SK-N-SH treated with all-trans-retinoic acid at 6 μM for 48 hours (cell line): ENCODE data around the gene DNAH7.

Experiments
- BACH2 ChIP-seq: fragments of 250-450 bp; sonication (Bioruptor Pico); IDR thresholded peaks from 2 replicates; pipeline ENCODE4 v1.9.0; 2021; ENCODE audit warnings: mild to moderate bottlenecking, borderline replicate concordance
- ZFP3 ChIP-seq: fragments of 250-450 bp; sonication (Bioruptor Pico); IDR thresholded peaks from 2 replicates; pipeline ENCODE4 v1.5.0; 2020; ENCODE audit warnings: mild to moderate bottlenecking, moderate library complexity

DNA sequence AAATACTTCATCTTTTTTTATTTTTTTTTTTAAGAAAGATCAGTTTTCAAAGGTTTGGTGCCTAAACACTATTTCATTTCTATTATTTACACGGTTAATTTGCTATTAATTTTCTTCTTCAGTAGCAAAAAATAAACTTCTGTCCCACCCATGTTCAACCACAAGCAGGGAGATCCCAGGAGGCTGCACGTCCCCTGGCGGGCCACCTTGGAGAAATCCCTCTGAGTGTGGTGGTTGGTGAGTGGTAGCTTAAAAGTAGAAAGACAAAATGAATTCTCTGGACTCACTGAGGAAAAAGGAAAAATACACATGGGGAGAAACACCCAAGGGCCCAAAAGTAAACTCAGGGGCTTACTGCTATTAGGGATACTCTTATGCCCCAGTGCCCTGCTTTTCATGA, 143.5 kb downstream of the DNAH7 start:
- TF ChIP-seq ZFP3 (CRISPR knock-in tag) (no peak), BACH2 (CRISPR knock-in tag) (no peak)
